OCI-M2 (cell line): Measurements from ENCODE around the gene CC2D1A.

ENCODE experiments used
- DNase-seq: peaks from one replicate; lab custom pipeline; 2025; ENCODE audit not compliant: unreplicated experiment; lab: John Stamatoyannopoulos, UW

CC2D1A gene

GRCh38 chr19:13905634-13906520, at the start of gene CC2D1A, which contains the start of gene BRME1:
Gene CC2D1A, plus strand, starts transcription at chr19:13906201. Its CDS starts 241 bp downstream, at chr19:13906442.
Gene BRME1, minus strand, starts transcription at chr19:13906117. Its CDS starts 1,225 bp downstream, at chr19:13904892.
- peak; percentile 99 for DNase-seq

DNA sequence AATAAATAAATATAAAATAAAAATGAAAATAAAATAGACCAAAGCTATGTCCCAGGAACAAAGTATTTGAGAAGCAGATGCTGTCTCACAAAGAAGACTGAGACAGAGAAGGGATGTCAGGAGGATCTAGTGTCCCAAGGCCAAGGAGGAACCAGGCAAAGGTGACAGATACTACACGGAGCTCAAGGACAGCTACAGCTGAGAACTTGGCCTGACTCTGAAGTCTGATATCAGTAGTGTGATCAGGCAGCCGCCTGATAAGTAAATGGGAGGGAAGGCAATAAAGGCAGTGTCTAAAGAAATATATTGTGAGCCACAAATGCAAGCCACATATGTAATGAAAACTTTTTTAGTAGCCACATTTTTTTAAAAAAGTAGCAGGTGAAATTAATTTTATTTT, 49.5 kb upstream of the CC2D1A start:
- DNase-seq: peak; percentile 51

GRCh38 chr19:13859361-13859880, 46.6 kb upstream of the CC2D1A start:
- DNase-seq: no peak

GRCh38 chr19:13860679-13861391, 45.2 kb upstream of the CC2D1A start:
- no peak for DNase-seq

GRCh38 chr19:13861392-13861713, 44.6 kb upstream of the CC2D1A start:
- DNase-seq: no peak

- peak; percentile 100 for DNase-seq
Observed at GRCh38 chr19:13861714-13862531, 44.1 kb upstream of the CC2D1A start.

GRCh38 chr19:13864046-13864666, 41.8 kb upstream of the CC2D1A start:
- DNase-seq: no peak

- no peak for DNase-seq
Observed at GRCh38 chr19:13864667-13865570, 41.1 kb upstream of the CC2D1A start.

GRCh38 chr19:13865571-13866462, 40.2 kb upstream of the CC2D1A start:
- DNase-seq: no peak

DNA sequence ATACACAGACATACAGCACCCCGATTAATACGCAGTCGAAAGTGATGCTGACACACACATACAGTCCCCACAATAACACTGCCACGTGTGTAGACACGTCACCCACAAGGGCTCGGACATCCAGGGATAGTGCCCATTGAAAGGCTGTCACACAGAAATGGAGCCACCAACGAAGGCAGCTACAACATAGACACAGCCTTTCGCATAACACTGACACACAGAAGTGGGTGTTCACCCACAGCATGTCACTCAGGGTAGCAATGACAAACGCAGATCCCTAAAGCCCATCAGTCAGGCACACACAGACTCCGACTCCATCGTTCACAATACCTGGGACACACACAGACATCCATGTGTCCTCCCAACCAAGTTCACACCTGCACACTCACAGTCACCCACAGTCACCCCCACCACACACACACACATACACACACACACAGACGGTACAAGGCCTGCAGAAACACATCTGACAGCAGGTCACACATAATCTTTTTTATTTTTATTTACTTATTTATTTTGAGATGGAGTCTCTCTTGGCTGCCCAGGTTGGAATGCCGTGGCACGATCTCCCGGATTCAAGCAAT, 39.4 kb upstream of the CC2D1A start:
- DNase-seq: no peak

GRCh38 chr19:13868663-13869062, 37.3 kb upstream of the CC2D1A start:
- DNase-seq: no peak

GRCh38 chr19:13869281-13869680, 36.7 kb upstream of the CC2D1A start:
- no peak for DNase-seq

DNA sequence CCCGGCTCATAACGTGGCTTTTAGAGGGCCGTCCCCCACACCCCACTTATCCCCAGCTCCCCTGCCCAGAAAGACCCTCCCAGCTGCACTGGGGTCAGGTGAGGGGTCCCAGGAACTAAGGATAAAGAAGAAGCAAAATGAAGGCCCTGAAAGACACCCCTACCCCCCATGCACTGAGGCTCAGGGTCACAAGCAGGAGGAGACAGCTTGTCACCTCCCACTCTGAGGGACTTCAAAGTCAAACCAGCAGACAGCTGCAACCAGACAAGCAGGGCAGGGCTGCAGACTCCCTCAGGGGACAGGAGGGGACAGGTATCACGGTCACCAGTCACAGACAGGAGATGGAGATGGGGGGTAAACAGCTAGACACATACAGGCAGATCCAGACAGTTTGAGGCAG, 35.1 kb upstream of the CC2D1A start:
- no peak for DNase-seq

DNA sequence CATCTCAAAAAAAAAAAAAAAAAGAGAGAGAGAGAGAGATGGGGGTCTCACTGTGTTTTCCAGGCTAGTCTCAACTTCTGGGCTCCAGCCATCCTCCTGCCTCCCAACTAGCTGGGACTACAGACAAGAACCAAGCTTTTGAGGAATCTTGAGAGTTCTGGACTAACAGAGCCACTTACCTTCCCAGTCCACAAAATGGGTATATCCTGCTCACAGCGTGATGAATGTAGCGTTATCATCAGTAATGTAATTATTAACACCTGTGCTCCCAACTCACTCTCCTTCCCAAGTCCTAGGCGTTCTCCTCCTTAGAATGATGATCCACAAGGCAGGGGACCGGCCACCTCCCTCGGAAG, 33.7 kb upstream of the CC2D1A start:
- no peak for DNase-seq

DNA sequence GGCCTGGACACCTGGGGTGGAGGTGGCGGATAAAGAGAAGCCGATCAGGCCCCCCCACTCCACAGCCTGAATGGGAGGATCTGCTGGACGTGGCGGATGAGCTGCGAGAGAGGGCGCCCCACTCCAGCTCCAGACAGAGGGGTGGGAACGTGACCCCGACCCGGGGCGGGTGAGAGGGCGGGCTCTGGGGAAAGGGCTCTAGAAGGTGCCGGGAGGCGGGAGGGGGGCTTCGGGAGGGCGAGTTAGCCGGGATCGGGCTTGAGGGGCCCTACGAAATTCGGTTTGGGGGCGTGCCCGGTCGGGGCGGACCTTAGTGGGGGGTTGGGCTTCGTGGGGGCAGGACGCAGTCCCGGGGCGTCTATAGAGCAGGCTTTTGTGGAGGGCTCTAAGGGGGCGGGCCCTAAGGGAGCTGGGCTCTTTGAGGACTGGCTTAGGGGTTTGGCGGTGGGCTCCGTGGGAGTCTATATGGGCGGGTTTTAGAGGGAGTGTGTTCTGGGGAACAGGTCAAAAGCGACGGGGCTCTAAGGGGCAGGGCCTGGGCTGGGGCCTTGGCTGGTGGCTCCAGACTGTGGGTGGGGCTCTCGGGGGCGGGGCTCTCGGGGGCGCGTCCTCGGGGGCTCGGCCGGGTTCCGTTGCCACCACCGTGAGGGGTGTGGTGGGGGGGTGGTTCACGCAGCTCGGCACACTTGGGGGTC, 33.2 kb upstream of the CC2D1A start:
- DNase-seq: peak; percentile 99

DNA sequence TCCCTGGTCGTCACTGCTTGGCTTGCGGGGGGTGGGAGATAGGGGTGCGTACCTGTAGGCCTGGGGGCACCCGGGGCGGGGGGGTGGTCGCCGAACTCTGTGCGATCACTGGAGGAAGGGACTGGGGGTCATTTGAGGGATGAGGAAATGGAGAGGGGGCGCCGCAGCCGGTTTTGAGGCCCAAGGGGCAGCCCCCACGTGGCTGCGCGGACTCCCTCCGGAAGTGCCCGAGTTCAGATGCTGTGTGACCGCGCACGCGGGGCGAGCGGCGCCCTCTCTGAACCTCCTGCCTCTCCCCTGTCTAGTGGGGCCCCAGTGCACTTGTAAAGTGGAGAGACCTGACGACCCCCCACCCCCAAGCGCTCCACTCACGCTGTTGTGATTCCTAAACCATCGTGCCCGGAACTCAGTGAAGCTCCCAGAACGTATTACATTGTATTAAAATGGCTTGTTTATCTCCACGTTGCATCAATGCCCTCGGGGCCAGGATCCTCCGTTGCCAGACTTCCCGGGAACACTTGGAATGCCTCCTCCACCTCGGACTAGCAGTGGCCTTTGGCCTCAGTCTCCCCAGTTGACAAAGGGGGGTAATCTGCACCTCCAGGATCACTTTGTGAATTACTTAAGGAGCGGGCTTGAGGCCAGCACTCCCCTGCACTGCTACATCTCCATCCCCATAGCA, 32.0 kb upstream of the CC2D1A start:
- no peak for DNase-seq

- no peak for DNase-seq
Observed at GRCh38 chr19:13875824-13876223, 30.2 kb upstream of the CC2D1A start.
